ENCODE data around the gene EPB41L4B.

- TF ChIP-seq CTCF (IDR thresholded peaks at IDR 0.05) (no peak), POLR2A (IDR thresholded peaks at IDR 0.05) (no peak)
Measured at GRCh38 chr9:109346904-109347303, 26.0 kb upstream of the EPB41L4B start.
